Uterus (tissue), 2 donors: ENCODE data around the gene CCDC136.

Experiments
- CTCF ChIP-seq, 4 experiments: fragments of 200-600 bp in 2 of 4; fragments of 450-650 bp in 2 of 4; sonication (generic) in 2 of 4; IDR thresholded peaks; one replicate each; pipeline ENCODE4 v1.5.1; 2016 to 2019; ENCODE audit warnings: antibody characterized with exemption in 4 of 4, mild to moderate bottlenecking in 2 of 4, moderate library complexity in 1 of 4
- POLR2A ChIP-seq, 2 donors: fragments of 450-650 bp; IDR thresholded peaks; one replicate each; pipeline ENCODE4 v1.6.1; 2016; ENCODE audit warnings: antibody characterized with exemption in 2 of 2, mild to moderate bottlenecking in 1 of 2, moderate library complexity in 1 of 2

GRCh38 chr7:128829391-128830166 is 37.8 kb downstream of the CCDC136 start:
- TF ChIP-seq CTCF (IDR thresholded peaks at IDR 0.05) (peak in 1 of 4 experiments; percentile 10), POLR2A (IDR thresholded peaks at IDR 0.05) (no peak)
